Measurements from ENCODE around the gene CCDC71L. TPM values are rescaled to one million over a fixed set of nuclear protein-coding genes. Genes with fewer than 3 reads are reported as not detected.

The CCDC71L gene
- total and polyA plus RNA-seq, 2 of the 13 experiments (the other 11 are each of a cell fraction or from before 2014, with no cell fraction given) = 0.02 TPM; not detected in 1

GRCh38 chr7:106652909-106653308 is 8.0 kb downstream of the CCDC71L start (continued):
- no peak for TF ChIP-seq CC2D1A (CRISPR knock-in tag; IDR thresholded peaks at IDR 0.05)
- TF ChIP-seq GTF3A (CRISPR knock-in tag; conservative IDR thresholded peaks at IDR 0.05) = no peak
- TF ChIP-seq RELA (CRISPR knock-in tag; IDR thresholded peaks at IDR 0.05) = no peak
- no peak for TF ChIP-seq ARHGAP35 (CRISPR knock-in tag; IDR thresholded peaks at IDR 0.05; ENCODE audit: borderline replicate concordance)
- no peak for TF ChIP-seq MXI1 (IDR thresholded peaks at IDR 0.05; ENCODE audit: borderline replicate concordance, low read depth, low read length)
- TF ChIP-seq ZNF563 (CRISPR knock-in tag; IDR thresholded peaks at IDR 0.05) = no peak

GRCh38 chr7:106652092-106652491 is 8.9 kb downstream of the CCDC71L start:
- Histone ChIP-seq H2AFZ (ENCODE audit: low read length) (no peak overlapping the region), H3K27ac (ENCODE audit: extremely low read length, insufficient read depth, low read length) (no peak overlapping the region), H3K4me3 (replicated peaks in 1 of 3; ENCODE audit: insufficient read depth in 1 of 3, low read depth in 2 of 3, low read length in 3 of 3) (no peak overlapping the region), H3K27me3 (ENCODE audit: control insufficient read depth in 1 of 2, insufficient read depth in 2 of 2, low read length in 2 of 2) (no peaks in the 10 kb centered on the region), H3K9me3 (ENCODE audit: low read length) (no peaks in the 10 kb centered on the region), H4K20me1 (ENCODE audit: insufficient read depth, low read length) (no peaks in the 10 kb centered on the region), H3K36me3 (replicated peaks in 1 of 2; ENCODE audit: control insufficient read depth in 1 of 2, insufficient read depth in 2 of 2, low read length in 2 of 2) (no peaks in the 10 kb centered on the region), H3K79me2 (ENCODE audit: insufficient read depth, low read length) (no peaks in the 10 kb centered on the region), H3K4me2 (ENCODE audit: low read depth, low read length) (no peak overlapping the region), H3K9ac (ENCODE audit: insufficient read depth, low read depth, low read length) (no peak overlapping the region), H3K4me1 (ENCODE audit: insufficient read depth, low read length) (no peaks in the 10 kb centered on the region)
- DNase-seq (ENCODE audit: low spot score) = no peak
- no peak for FAIRE-seq
- CTCF ChIA-PET (ENCODE audit: low intra/inter-chr PET ratio, low total read pairs) = no interaction called here
- ATAC-seq = no peak
- intact Hi-C loops (cut with micrococcal nuclease; ENCODE audit: unreplicated experiment) = no loop called here
- in situ Hi-C loops (cut with HindIII; ENCODE audit: extremely low pct_ligation_motif_present, low pct_unique_long_range_greater_than_20kb) = no loop called here
- TF ChIP-seq ZNF878 (CRISPR knock-in tag; IDR thresholded peaks at IDR 0.05) (no peak), ZNF367 (CRISPR knock-in tag; IDR thresholded peaks at IDR 0.05; ENCODE audit: borderline replicate concordance) (no peak), ZNF660 (CRISPR knock-in tag; IDR thresholded peaks at IDR 0.05; ENCODE audit: borderline replicate concordance, low read depth) (no peak), RNF2 (conservative IDR thresholded peaks at IDR 0.05; ENCODE audit: low read depth) (no peak), ZNF160 (CRISPR knock-in tag; IDR thresholded peaks at IDR 0.05) (no peak)
- POLR2A ChIA-PET = no interaction called here
- BruUV-seq (replicated peaks) = no TSS peak

Data from HepG2 (cell line).